ENCODE measurements around the gene OSBPL3.

Gene OSBPL3

GRCh38 chr7:24754906-24755506, 225.0 kb downstream of the OSBPL3 start:
- no peak for DNase-seq

- no peak for DNase-seq
Measured at GRCh38 chr7:24752073-24752800, 227.7 kb downstream of the OSBPL3 start.

GRCh38 chr7:24751484-24751883, 228.5 kb downstream of the OSBPL3 start:
- no peak for DNase-seq

- peak; percentile 12 for DNase-seq
Measured at GRCh38 chr7:24750441-24751055, 229.4 kb downstream of the OSBPL3 start.

- no peak for DNase-seq
Measured at GRCh38 chr7:24748521-24748920, 231.5 kb downstream of the OSBPL3 start.
